PC-9 (cell line): Measurements from ENCODE around the gene RBFOX2.

Source experiments
- CTCF ChIP-seq: fragments of 200-600 bp; sonication (generic); conservative IDR thresholded peaks from 2 replicates; pipeline ENCODE4 v1.6.1; 2017; ENCODE audit warnings: mixed run types, antibody characterized with exemption, mild to moderate bottlenecking, moderate library complexity
- EZH2 ChIP-seq: fragments of 200-600 bp; sonication (generic); IDR thresholded peaks from 2 replicates; pipeline ENCODE4 v1.8.0; 2017; ENCODE audit warnings: antibody characterized with exemption, low read depth

- no peak for TF ChIP-seq CTCF
- no peak for TF ChIP-seq EZH2
Observed at GRCh38 chr22:36014546-36015074, 14.0 kb downstream of the RBFOX2 start.
